ENCODE measurements around the gene RAB4B. TPM values are rescaled to one million over a fixed set of nuclear protein-coding genes. Genes with fewer than 3 reads are reported as not detected.

RAB4B gene
- total and polyA plus RNA-seq, 12 donors, result 11.0 to 62.5 (median 14.5) TPM

GRCh38 chr19:40800997-40801377, 22.9 kb downstream of the RAB4B start:
- Histone ChIP-seq H3K9me3 (no peaks in the 10 kb centered on the region), H3K4me1 (peaks cover 48 to 73% (median 68%) of the 10 kb centered on the region in 9 donors), H3K27me3 (no peaks in the 10 kb centered on the region), H3K27ac (peak overlapping the region; percentile 30 to 99 (median 96)), H3K36me3 (peaks cover 0 to 54% (median 13%) of the 10 kb centered on the region in 9 donors), H3K4me3 (peak overlapping the region; percentile 6 to 97 (median 93))
- WGBS, 2 donors, result 63 to 73% methylated on average over 27 of the region's 27 CpGs
- ATAC-seq (no peak), DNase-seq (no peak)
- intact Hi-C loops (cut with DNase I), result loop anchor here in 3 of 10 donors (2.0 to 10.0 kb wide), 4 partner anchors 18 to 386 kb away; partner anchors contain the start of genes ACTMAP (in 1 of the 3), PRX (in 1 of the 3) and SNRPA (in 1 of the 3)
- TF ChIP-seq, protein P1, sequence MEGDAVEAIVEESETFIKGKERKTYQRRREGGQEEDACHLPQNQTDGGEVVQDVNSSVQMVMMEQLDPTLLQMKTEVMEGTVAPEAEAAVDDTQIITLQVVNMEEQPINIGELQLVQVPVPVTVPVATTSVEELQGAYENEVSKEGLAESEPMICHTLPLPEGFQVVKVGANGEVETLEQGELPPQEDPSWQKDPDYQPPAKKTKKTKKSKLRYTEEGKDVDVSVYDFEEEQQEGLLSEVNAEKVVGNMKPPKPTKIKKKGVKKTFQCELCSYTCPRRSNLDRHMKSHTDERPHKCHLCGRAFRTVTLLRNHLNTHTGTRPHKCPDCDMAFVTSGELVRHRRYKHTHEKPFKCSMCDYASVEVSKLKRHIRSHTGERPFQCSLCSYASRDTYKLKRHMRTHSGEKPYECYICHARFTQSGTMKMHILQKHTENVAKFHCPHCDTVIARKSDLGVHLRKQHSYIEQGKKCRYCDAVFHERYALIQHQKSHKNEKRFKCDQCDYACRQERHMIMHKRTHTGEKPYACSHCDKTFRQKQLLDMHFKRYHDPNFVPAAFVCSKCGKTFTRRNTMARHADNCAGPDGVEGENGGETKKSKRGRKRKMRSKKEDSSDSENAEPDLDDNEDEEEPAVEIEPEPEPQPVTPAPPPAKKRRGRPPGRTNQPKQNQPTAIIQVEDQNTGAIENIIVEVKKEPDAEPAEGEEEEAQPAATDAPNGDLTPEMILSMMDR (IDR thresholded peaks at IDR 0.05), result no peak

DNA sequence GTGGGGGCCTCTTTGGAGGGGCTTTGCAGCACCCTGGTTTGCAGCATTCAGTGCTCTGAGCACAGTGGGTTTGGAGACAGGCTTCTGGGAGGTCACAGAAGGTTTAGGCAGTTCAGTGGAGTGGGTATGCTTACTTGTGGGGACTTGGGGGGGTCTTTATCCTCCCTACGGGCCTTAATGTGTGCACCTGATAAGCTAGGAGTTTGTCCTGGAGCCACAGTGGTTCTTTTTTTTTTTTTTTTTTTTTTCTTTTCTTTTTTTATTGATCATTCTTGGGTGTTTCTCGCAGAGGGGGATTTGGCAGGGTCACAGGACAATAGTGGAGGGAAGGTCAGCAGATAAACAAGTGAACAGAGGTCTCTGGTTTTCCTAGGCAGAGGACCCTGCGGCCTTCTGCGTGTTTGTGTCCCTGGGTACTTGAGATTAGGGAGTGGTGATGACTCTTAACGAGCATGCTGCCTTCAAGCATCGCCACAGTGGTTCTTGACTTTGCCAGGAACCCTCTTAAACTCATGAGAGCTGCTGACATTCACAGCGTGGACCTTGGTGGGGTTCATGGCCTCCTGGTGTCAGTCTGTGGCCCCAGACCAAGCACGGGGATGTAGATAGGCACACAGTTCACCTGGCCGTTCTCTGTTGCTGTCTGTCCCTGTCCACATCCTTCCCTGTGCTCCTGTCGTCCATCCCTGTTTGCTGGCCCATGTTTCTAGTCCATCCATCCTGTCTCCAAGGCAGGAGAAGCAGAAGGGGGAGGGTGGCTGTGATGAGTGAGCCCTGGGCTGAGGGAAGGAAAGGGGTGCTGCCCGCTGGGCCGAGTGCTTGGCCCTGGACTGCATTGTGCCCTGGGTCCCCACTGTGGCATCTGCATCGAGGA, 23.6 kb downstream of the RAB4B start:
- intact Hi-C loops (cut with DNase I), result loop anchor here in 3 of 10 donors (2.0 to 10.0 kb wide), 4 partner anchors 17 to 387 kb away; partner anchors contain the start of genes ACTMAP (in 1 of the 3), PRX (in 1 of the 3) and SNRPA (in 1 of the 3)
- Histone ChIP-seq H3K9me3 (no peaks in the 10 kb centered on the region), H3K4me1 (peaks cover 48 to 80% (median 75%) of the 10 kb centered on the region in 9 donors), H3K36me3 (peaks cover 0 to 50% (median 13%) of the 10 kb centered on the region in 9 donors), H3K27ac (peak overlapping the region; percentile 42 to 99 (median 96)), H3K27me3 (no peaks in the 10 kb centered on the region), H3K4me3 (peak overlapping the region; percentile 6 to 97 (median 93))
- 22 to 23% methylated on average over 12 to 13 of the region's 13 CpGs for WGBS, 2 donors
- ATAC-seq (no peak), DNase-seq (no peak)
- TF ChIP-seq, protein P1 (IDR thresholded peaks at IDR 0.05), result no peak

DNA sequence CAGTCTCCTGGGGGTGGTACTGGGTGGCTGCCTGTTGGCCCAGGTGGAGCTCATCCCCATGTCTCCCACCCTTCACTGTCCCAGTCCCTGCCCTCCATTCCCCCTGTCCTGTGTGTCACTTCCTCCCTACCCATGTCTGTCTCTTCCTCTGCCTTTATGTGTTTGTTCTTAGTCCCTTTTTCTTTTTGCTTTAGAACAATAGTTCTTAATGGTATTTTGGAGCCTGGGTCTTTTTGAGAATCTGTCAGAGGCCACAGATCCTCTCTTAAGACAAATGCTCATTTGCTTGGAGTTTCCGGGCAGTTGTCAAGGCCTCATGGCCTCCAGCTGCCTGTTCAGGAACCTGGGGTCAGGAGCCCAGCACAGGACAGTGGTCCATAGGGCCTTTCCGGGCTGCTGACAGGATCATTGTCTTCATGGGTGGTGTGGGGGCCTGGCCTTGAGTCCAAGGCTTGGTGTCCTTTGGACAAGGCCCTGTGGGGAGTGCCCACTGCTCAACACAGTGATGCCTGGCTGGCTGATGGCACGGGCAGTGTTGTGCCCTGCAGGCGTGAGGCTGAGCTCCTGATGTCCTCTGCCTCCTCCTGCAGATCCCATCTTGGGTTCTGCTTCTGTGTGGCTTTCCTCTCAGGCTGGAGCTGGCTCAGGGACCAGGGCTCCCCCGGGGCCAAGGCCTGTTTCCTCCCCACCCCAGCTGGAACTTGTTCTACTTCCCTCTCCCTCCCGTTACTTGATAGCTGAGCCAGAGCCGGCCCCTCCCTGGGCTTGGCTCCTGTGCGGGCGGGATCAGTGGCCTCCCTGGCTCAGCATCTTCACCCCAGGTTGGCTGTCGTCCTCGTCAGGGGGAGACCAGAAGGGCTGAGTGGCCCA, 24.5 kb downstream of the RAB4B start:
- Histone ChIP-seq H3K4me3 (peak overlapping the region in 9 of 10 donors; percentile 7 to 96 (median 87)), H3K9me3 (no peaks in the 10 kb centered on the region), H3K4me1 (peaks cover 54 to 87% (median 83%) of the 10 kb centered on the region in 9 donors), H3K36me3 (peaks cover 0 to 55% (median 13%) of the 10 kb centered on the region in 9 donors), H3K27me3 (no peaks in the 10 kb centered on the region), H3K27ac (peak overlapping the region; percentile 42 to 99 (median 94))
- intact Hi-C loops (cut with DNase I), result loop anchor here in 3 of 10 donors (5.0 to 10.0 kb wide), 3 partner anchors 50 to 388 kb away; partner anchors contain the start of genes ACTMAP (in 1 of the 3), PRX (in 1 of the 3) and SNRPA (in 1 of the 3)
- peak; percentile 3 to 38 (median 33) for ATAC-seq
- TF ChIP-seq, protein P1 (IDR thresholded peaks at IDR 0.05), result no peak
- WGBS, 2 donors, result 14% methylated on average over 11 of the region's 11 CpGs
- DNase-seq, result peak; percentile 81 to 84

Data from heart right ventricle (tissue), 16 donors.